HFFc6 (cell line): ENCODE results near the gene NPDC1. TPM values are rescaled to one million over a fixed set of nuclear protein-coding genes. Genes with fewer than 3 reads are reported as not detected.
A peak's percentile ranks its signal among the peaks of the same experiment; 100 is the strongest.

Source experiments
- DNase-seq: peaks from one replicate; pipeline ENCODE4 v3.0.0-alpha.2; 2018
- H3K27ac Mint-ChIP-seq: 2 replicates; pipeline ENCODE4 v1.8.0; 2020; ENCODE audit warnings: mild to moderate bottlenecking, mixed read lengths
- H3K27me3 Mint-ChIP-seq: 2 replicates; pipeline ENCODE4 v1.8.0; 2021; ENCODE audit warnings: mild to moderate bottlenecking, moderate library complexity, mixed read lengths; ENCODE audit not compliant: insufficient read depth
- H3K36me3 Mint-ChIP-seq: 2 replicates; pipeline ENCODE4 v1.8.0; 2021; ENCODE audit warnings: low read depth, mixed read lengths
- H3K4me1 Mint-ChIP-seq: 2 replicates; pipeline ENCODE4 v1.8.0; 2020; ENCODE audit warnings: low read depth, mixed read lengths
- H3K4me3 Mint-ChIP-seq: 2 replicates; pipeline ENCODE4 v1.8.0; 2020; ENCODE audit warnings: mild to moderate bottlenecking, moderate library complexity, mixed read lengths
- H3K9me3 Mint-ChIP-seq: 2 replicates; pipeline ENCODE4 v1.8.0; 2020; ENCODE audit warnings: mild to moderate bottlenecking, mixed read lengths
- total RNA-seq, 6 experiments: library from RNA; stranded (reverse); fragmentation: NEBNext Ultra II Directional; extraction: Animal tissue kit (Norgen Biotek cat#: 25700); gene quantifications; 2 replicates in 1 of 6; 3 replicates in 5 of 6; pipeline ENCODE4 v1.2.3, GENCODE V29; 2021
- TF ChIP-seq, protein P1 (sequence below): fragments of 200-600 bp; sonication (generic); IDR thresholded peaks from 2 replicates; pipeline ENCODE4 v1.5.0; 2021; ENCODE audit warnings: antibody characterized with exemption, mild to moderate bottlenecking

NPDC1 gene
- total RNA-seq, 6 experiments from 2014 or later: 112 to 197 (median 119) TPM

DNA sequence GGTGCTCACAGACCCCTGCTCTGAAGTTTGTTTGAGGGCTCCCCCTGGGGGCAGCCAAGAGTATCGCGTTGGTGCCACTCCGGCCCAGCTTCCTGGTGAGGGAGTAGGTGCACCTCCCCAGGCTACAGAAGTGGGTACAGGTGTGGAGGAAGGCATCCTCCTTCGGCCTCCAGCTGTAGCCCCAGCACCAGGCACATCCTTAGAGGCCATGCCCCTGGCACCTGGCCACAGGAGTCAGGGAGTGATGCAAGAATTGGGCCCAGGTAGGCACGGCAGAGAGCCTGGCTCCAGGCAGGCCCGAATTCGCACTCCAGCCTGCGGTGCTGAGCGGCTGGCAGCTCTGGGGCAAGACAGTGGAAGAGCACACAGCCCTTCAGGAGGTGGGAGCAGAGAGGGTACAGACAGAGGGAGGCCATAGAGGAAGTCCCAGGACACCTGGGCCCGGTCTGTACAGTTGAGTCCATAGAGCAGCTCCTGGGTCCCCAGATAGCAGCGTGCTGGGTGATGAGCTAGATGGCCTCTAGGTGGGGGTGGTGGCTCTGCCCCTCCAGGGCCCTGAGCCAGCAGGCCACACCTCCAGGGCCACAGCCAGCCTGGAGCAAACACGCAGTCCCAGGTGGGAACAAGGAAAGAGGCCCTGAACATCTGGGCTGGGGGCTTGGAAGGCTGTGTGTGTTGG is 22.0 kb upstream of the NPDC1 start:
- TF ChIP-seq, protein P1, sequence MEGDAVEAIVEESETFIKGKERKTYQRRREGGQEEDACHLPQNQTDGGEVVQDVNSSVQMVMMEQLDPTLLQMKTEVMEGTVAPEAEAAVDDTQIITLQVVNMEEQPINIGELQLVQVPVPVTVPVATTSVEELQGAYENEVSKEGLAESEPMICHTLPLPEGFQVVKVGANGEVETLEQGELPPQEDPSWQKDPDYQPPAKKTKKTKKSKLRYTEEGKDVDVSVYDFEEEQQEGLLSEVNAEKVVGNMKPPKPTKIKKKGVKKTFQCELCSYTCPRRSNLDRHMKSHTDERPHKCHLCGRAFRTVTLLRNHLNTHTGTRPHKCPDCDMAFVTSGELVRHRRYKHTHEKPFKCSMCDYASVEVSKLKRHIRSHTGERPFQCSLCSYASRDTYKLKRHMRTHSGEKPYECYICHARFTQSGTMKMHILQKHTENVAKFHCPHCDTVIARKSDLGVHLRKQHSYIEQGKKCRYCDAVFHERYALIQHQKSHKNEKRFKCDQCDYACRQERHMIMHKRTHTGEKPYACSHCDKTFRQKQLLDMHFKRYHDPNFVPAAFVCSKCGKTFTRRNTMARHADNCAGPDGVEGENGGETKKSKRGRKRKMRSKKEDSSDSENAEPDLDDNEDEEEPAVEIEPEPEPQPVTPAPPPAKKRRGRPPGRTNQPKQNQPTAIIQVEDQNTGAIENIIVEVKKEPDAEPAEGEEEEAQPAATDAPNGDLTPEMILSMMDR: peak; percentile 85
- Mint-ChIP-seq H3K27me3 (peaks cover 1% of the 10 kb centered on the region; the same call in 1 of the 2 replicates), H3K27ac (no peak overlapping the region), H3K4me1 (peaks cover 14% of the 10 kb centered on the region), H3K36me3 (no peaks in the 10 kb centered on the region), H3K4me3 (no peak overlapping the region), H3K9me3 (no peaks in the 10 kb centered on the region)
- DNase-seq: peak; percentile 61

DNA sequence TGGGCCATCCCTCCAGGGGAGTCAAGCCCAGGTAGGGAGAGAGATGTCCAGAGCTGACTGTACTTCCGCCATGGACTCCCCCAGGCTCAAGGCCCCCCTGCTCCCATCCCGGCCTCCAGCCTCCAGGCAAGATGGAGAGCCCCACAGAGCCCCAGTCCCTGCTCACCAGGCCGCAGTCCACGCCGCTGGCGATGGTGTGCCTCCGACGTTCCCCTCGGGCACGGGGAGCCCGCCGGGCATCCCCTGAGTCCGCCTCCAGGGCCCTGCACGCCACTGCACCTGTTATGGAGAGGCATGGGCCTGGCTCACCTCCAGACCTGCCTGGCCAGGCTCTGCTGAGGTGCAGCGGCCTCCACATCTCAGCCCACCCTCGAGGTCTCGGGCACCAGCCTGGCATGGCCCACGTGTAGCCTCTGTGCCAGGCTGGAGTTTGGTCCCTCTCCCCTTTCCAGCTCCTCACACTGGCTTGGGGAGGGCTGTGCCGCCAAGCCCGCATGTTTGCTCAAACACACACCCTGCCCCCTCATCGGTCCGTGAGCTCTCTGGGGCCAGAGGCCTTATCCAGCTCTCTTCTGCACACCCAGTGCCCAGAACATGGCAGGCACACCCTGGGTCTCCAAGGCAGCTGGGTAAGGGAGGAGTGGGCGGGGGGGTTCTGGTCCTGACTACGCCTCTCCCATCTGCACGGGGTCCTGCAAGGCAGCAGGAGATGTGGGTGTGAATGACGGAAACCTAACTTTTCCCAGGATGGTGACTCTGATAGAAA is 20.3 kb upstream of the NPDC1 start:
- DNase-seq: no peak
- no peaks in the 10 kb centered on the region for H3K9me3 Mint-ChIP-seq
- H3K4me1 Mint-ChIP-seq: peaks cover 12% of the 10 kb centered on the region
- no peak overlapping the region for H3K4me3 Mint-ChIP-seq
- H3K27ac Mint-ChIP-seq: no peak overlapping the region
- H3K27me3 Mint-ChIP-seq: peaks cover 1% of the 10 kb centered on the region; the same call in 1 of the 2 replicates
- no peaks in the 10 kb centered on the region for H3K36me3 Mint-ChIP-seq
- TF ChIP-seq, protein P1: no peak

DNA sequence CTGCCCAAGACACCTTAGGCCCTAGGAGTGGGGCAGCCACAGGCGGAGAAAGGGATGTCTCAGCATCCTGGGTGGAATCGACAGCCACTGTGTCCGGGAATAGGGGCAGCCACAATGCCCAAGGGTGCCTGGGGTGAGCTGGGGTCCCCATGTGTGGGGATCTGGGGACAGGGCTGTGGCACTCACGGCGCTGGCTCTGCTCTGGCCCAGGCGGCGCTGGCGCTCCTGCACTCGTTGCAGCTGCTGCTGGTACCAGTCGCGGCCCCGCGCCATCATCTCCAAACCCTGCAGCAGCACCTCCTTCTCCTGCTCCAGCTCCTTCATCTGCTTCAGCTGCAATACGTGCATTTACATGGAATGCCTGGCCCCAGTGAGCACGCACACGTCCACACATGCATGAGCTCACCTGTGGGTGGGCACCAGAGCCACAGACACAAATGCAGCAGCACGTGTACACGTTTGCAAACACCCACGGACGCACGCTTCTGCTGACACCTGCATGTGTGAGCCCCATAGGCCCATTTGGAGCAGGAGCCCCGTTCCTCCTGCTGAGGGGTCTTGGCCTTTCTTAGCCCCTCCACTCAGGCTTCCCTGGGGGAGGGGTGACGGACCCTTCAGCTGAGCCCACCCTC is 19.5 kb upstream of the NPDC1 start:
- no peaks in the 10 kb centered on the region for H3K36me3 Mint-ChIP-seq
- peaks cover 1% of the 10 kb centered on the region; the same call in 1 of the 2 replicates for H3K27me3 Mint-ChIP-seq
- TF ChIP-seq, protein P1: no peak
- DNase-seq: no peak
- H3K4me1 Mint-ChIP-seq: peaks cover 6% of the 10 kb centered on the region
- H3K4me3 Mint-ChIP-seq: no peak overlapping the region
- no peaks in the 10 kb centered on the region for H3K9me3 Mint-ChIP-seq
- no peak overlapping the region for H3K27ac Mint-ChIP-seq

DNA sequence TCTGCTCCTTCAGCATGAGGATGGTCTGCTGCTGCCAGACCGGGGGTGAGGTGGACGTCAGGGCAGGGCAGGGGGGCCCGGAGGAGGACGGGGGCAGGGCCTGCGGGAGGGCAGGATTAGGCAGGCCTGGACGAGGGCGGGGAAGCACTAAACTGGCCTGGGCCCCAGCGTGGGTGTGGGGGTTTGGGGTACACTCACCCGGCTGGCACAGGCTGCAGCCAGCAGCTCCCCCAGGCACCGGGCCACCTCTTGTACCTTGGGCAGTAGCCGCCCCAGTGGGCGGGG is 18.8 kb upstream of the NPDC1 start:
- H3K4me1 Mint-ChIP-seq: peaks cover 6% of the 10 kb centered on the region
- peaks cover 1% of the 10 kb centered on the region; the same call in 1 of the 2 replicates for H3K27me3 Mint-ChIP-seq
- TF ChIP-seq, protein P1: no peak
- H3K9me3 Mint-ChIP-seq: no peaks in the 10 kb centered on the region
- no peaks in the 10 kb centered on the region for H3K36me3 Mint-ChIP-seq
- no peak overlapping the region for H3K27ac Mint-ChIP-seq
- no peak overlapping the region for H3K4me3 Mint-ChIP-seq
- DNase-seq: no peak

DNA sequence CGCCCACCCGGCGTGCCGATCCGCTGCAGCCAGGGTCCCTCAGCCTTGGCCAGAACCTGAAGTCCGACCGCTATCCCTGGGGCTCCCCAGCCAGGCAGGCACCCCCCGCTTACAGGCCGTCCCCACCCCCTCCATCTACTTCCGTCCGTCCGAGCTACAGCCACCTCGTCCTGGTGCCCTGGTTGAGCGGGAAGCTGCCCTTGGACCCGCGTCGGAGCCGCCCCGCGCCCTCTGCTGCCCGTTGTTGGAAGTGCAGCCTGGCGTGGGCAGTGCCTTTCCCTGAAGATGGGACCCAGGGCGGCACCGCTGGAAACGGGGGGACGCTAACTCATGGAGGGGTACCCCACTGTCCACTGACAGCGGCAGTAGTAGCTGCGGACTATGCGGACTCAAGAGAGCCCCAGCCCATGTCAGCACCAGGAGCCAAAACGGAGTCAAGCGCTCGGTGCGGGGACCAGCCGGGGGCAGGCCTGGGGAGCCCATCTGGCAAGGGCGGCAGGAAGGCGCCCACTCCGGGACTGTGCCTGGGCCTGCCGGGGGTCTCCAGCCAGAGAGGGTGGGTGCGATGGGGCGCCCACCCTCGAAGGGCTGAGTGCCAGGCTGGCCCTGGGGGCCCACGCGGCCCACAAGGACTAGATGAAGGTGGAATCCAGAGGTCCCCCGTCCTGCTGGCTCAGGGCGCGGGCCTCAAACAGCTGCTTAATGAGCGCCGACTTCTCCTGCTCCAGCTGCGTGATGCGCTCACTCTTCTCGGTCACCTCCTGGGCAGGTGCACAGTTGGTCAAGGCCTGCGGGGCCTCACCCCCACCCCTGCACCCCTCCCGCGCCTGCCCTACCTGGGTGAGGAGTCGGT is 18.3 kb upstream of the NPDC1 start:
- Mint-ChIP-seq H3K9me3 (no peaks in the 10 kb centered on the region), H3K27ac (no peak overlapping the region), H3K36me3 (no peaks in the 10 kb centered on the region), H3K27me3 (peaks cover 1% of the 10 kb centered on the region; the same call in 1 of the 2 replicates), H3K4me1 (peaks cover 6% of the 10 kb centered on the region), H3K4me3 (no peak overlapping the region)
- DNase-seq: no peak
- TF ChIP-seq, protein P1: peak; percentile 98
